ENCODE data around the gene MYO18B. TPM values are rescaled to one million over a fixed set of nuclear protein-coding genes. Genes with fewer than 3 reads are reported as not detected.
A peak's percentile ranks its signal among the peaks of the same experiment; 100 is the strongest.

MYO18B gene
- total RNA-seq, 2 experiments from 2014 or later: 1.6 to 1.8 TPM

GRCh38 chr22:25902402-25902801, 160.4 kb downstream of the MYO18B start:
- ChIA-PET CTCF (interaction anchor here (1.5 kb wide), 1 partner anchor 12 kb away, joined by 6 read pairs; no protein-coding TSS in a partner anchor), POLR2A (no interaction called here)
- DNase-seq (no peak), ATAC-seq (no peak)
- H3K4me3 Mint-ChIP-seq: no peak overlapping the region
- no peak for TF ChIP-seq CTCF (IDR thresholded peaks at IDR 0.05)
- intact Hi-C loops (cut with micrococcal nuclease): no loop called here
- no peaks in the 10 kb centered on the region for H3K36me3 Mint-ChIP-seq (ENCODE audit: low read depth)
- H3K4me1 Mint-ChIP-seq (ENCODE audit: low read depth): no peaks in the 10 kb centered on the region
- peaks cover 2% of the 10 kb centered on the region for H3K9me3 Mint-ChIP-seq
- H3K27me3 Mint-ChIP-seq: peaks cover 6% of the 10 kb centered on the region
- H3K27ac Mint-ChIP-seq: no peak overlapping the region

GRCh38 chr22:25903294-25903693, 161.3 kb downstream of the MYO18B start:
- Mint-ChIP-seq H3K36me3 (ENCODE audit: low read depth) (no peaks in the 10 kb centered on the region), H3K9me3 (peaks cover 2% of the 10 kb centered on the region), H3K4me3 (no peak overlapping the region), H3K27ac (no peak overlapping the region), H3K4me1 (ENCODE audit: low read depth) (no peaks in the 10 kb centered on the region), H3K27me3 (peaks cover 6% of the 10 kb centered on the region)
- ChIA-PET POLR2A (no interaction called here), CTCF (interaction anchor here (1.0 to 1.5 kb wide), 3 partner anchors 13 to 109 kb away, joined by 3 to 6 read pairs (median 4); no protein-coding TSS in a partner anchor)
- DNase-seq: peak; percentile 9
- intact Hi-C loops (cut with micrococcal nuclease): no loop called here
- ATAC-seq: no peak
- TF ChIP-seq CTCF (IDR thresholded peaks at IDR 0.05): peak; percentile 28

DNA sequence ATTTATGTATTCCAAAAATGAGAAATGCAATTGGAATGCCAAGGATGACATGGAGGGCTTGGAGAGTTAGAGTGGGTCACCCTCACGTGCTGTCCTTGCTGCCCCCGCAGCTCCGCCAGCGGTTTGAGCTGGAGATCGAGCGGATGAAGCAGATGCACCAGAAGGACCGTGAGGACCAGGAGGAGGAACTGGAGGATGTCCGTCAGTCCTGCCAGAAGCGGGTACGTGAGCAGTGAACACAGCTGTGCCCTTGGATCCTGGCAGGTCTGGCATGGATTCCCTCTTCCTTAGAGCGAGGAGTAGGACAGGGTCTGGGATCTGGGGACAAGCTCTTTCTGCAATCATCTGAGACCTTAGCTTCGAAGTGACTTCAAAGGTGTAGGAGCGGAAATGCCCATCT, 166.2 kb downstream of the MYO18B start:
- CTCF ChIA-PET: interaction anchor here (0.7 to 1.4 kb wide), 3 partner anchors 9 to 15 kb away, joined by 3 read pairs; no protein-coding TSS in a partner anchor
- Mint-ChIP-seq H3K27me3 (peaks cover 2% of the 10 kb centered on the region), H3K27ac (no peak overlapping the region), H3K36me3 (ENCODE audit: low read depth) (no peaks in the 10 kb centered on the region), H3K4me1 (ENCODE audit: low read depth) (no peaks in the 10 kb centered on the region), H3K9me3 (peaks cover 2% of the 10 kb centered on the region), H3K4me3 (no peak overlapping the region)
- POLR2A ChIA-PET: no interaction called here
- TF ChIP-seq CTCF (IDR thresholded peaks at IDR 0.05): no peak
- intact Hi-C loops (cut with micrococcal nuclease): no loop called here
- ATAC-seq (no peak), DNase-seq (no peak)

- intact Hi-C loops (cut with micrococcal nuclease): no loop called here
- TF ChIP-seq CTCF (IDR thresholded peaks at IDR 0.05): no peak
- Mint-ChIP-seq H3K36me3 (ENCODE audit: low read depth) (no peaks in the 10 kb centered on the region), H3K27me3 (peaks cover 2% of the 10 kb centered on the region), H3K9me3 (peaks cover 2% of the 10 kb centered on the region), H3K27ac (no peak overlapping the region), H3K4me3 (no peak overlapping the region), H3K4me1 (ENCODE audit: low read depth) (no peaks in the 10 kb centered on the region)
- CTCF ChIA-PET: interaction anchor here (1.1 to 1.4 kb wide), 2 partner anchors 9 to 16 kb away, joined by 3 read pairs; no protein-coding TSS in a partner anchor
- DNase-seq (no peak), ATAC-seq (no peak)
- POLR2A ChIA-PET: no interaction called here
Observed at GRCh38 chr22:25908755-25909154, 166.8 kb downstream of the MYO18B start.

DNA sequence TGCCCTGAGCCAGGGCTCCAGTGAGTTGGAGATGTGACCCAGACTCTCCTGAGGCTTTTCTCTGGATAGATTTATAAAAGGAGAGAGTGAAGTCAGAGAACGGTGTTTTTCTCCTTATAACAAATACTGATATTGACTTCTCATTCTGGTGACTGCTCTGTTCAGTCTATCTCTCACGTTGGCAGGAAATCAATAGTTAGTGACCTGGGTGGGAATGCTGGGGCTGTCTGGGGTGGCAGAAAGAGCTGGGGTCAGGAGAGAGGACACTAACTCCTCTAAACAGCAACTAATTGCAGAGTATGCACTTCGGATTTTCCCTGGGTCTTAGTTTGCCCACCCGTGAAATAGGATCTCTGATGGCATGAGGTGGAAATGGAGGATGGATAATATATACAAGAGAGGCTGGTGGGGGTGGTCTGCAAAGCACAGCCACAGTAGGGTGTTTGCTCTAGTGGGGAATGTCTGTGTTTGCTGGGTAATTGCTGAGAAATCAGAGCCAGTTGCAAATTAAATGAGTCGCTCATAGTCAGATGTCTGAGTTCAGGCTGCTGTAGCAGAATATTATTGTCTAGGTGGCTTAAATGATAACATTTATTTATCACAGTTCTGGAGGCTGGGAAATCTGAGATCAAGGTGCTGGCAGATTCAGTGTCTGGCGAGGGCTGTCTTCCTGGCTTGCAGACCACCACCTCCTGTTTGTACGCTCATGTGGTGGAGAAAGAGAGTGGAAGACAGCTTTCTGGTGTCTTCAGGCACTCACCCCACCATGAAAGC, 167.8 kb downstream of the MYO18B start:
- TF ChIP-seq CTCF (IDR thresholded peaks at IDR 0.05): no peak
- ChIA-PET CTCF (interaction anchor here (1.1 kb wide), 1 partner anchor 17 kb away, joined by 3 read pairs; no protein-coding TSS in a partner anchor), POLR2A (no interaction called here)
- Mint-ChIP-seq H3K4me1 (ENCODE audit: low read depth) (no peaks in the 10 kb centered on the region), H3K27me3 (peaks cover 2% of the 10 kb centered on the region), H3K4me3 (no peak overlapping the region), H3K27ac (no peak overlapping the region), H3K36me3 (ENCODE audit: low read depth) (no peaks in the 10 kb centered on the region), H3K9me3 (peaks cover 2% of the 10 kb centered on the region)
- DNase-seq: no peak
- intact Hi-C loops (cut with micrococcal nuclease): no loop called here
- ATAC-seq: no peak
